Measurements from ENCODE around the gene BORA.

The BORA gene

GRCh38 chr13:72760189-72760588 is 32.5 kb downstream of the BORA start:
- ATAC-seq (ENCODE audit: insufficient read depth, low read depth) (no peak), DNase-seq (no peak)
- Histone ChIP-seq H3K27ac (ENCODE audit: low read length) (no peak overlapping the region), H3K36me3 (ENCODE audit: insufficient read depth, low read length) (peaks cover 92% of the 10 kb centered on the region), H3K27me3 (ENCODE audit: insufficient read depth, low read length, poor library complexity) (no peaks in the 10 kb centered on the region), H3K9me3 (ENCODE audit: insufficient read depth, low read length, severe bottlenecking) (no peaks in the 10 kb centered on the region), H3K4me2 (ENCODE audit: insufficient read depth, low read length) (no peak overlapping the region), H3K79me2 (ENCODE audit: insufficient read depth, low read length) (no peaks in the 10 kb centered on the region), H3K4me3 (ENCODE audit: low read depth in 1 of 2, low read length in 2 of 2) (no peak overlapping the region), H3K4me1 (ENCODE audit: insufficient read depth, low read length) (no peaks in the 10 kb centered on the region), H2AFZ (ENCODE audit: low read depth, low read length) (no peak overlapping the region), H3K9ac (ENCODE audit: low read depth, low read length) (no peak overlapping the region), H4K20me1 (ENCODE audit: insufficient read depth, low read length) (0 out of 2 replicates have a peak, but pooled peaks cover 3% of the 10 kb centered on the region)
- no peak for TF ChIP-seq CTCF (IDR thresholded peaks at IDR 0.05; ENCODE audit: borderline replicate concordance, extremely low read depth, low read length, poor library complexity, severe bottlenecking)
- TF ChIP-seq EZH2 (IDR thresholded peaks at IDR 0.05; ENCODE audit: borderline replicate concordance, low read depth, low read length, severe bottlenecking) = no peak

- no peak overlapping the region for H2AFZ ChIP-seq (ENCODE audit: low read depth, low read length)
- H3K9me3 ChIP-seq (ENCODE audit: insufficient read depth, low read length, severe bottlenecking) = no peaks in the 10 kb centered on the region
- no peaks in the 10 kb centered on the region for H3K27me3 ChIP-seq (ENCODE audit: insufficient read depth, low read length, poor library complexity)
- no peaks in the 10 kb centered on the region for H3K4me1 ChIP-seq (ENCODE audit: insufficient read depth, low read length)
- peaks cover 97% of the 10 kb centered on the region for H3K36me3 ChIP-seq (ENCODE audit: insufficient read depth, low read length)
- H3K4me2 ChIP-seq (ENCODE audit: insufficient read depth, low read length) = no peak overlapping the region
- no peak overlapping the region for H3K9ac ChIP-seq (ENCODE audit: low read depth, low read length)
- DNase-seq (no peak), ATAC-seq (ENCODE audit: insufficient read depth, low read depth) (no peak)
- TF ChIP-seq EZH2 (IDR thresholded peaks at IDR 0.05; ENCODE audit: borderline replicate concordance, low read depth, low read length, severe bottlenecking) (no peak), CTCF (IDR thresholded peaks at IDR 0.05; ENCODE audit: borderline replicate concordance, extremely low read depth, low read length, poor library complexity, severe bottlenecking) (no peak)
- H4K20me1 ChIP-seq (ENCODE audit: insufficient read depth, low read length) = no peaks in the 10 kb centered on the region
- no peak overlapping the region for H3K27ac ChIP-seq (ENCODE audit: low read length)
- no peaks in the 10 kb centered on the region for H3K79me2 ChIP-seq (ENCODE audit: insufficient read depth, low read length)
- no peak overlapping the region for H3K4me3 ChIP-seq (ENCODE audit: low read depth in 1 of 2, low read length in 2 of 2)
Measured at GRCh38 chr13:72763411-72763810, 35.7 kb downstream of the BORA start.

- H3K27ac ChIP-seq (ENCODE audit: low read length) = no peak overlapping the region
- H3K27me3 ChIP-seq (ENCODE audit: insufficient read depth, low read length, poor library complexity) = no peaks in the 10 kb centered on the region
- peaks cover 22% of the 10 kb centered on the region for H3K79me2 ChIP-seq (ENCODE audit: insufficient read depth, low read length)
- no peak overlapping the region for H3K9ac ChIP-seq (ENCODE audit: low read depth, low read length)
- peaks cover 94% of the 10 kb centered on the region for H3K36me3 ChIP-seq (ENCODE audit: insufficient read depth, low read length)
- H3K4me3 ChIP-seq (ENCODE audit: low read depth in 1 of 2, low read length in 2 of 2) = no peak overlapping the region
- no peak for TF ChIP-seq EZH2 (IDR thresholded peaks at IDR 0.05; ENCODE audit: borderline replicate concordance, low read depth, low read length, severe bottlenecking)
- no peak for TF ChIP-seq CTCF (IDR thresholded peaks at IDR 0.05; ENCODE audit: borderline replicate concordance, extremely low read depth, low read length, poor library complexity, severe bottlenecking)
- ATAC-seq (ENCODE audit: insufficient read depth, low read depth) = no peak
- H4K20me1 ChIP-seq (ENCODE audit: insufficient read depth, low read length) = peaks cover 3% of the 10 kb centered on the region; the same call in 1 of the 2 replicates
- no peak for DNase-seq
- H3K4me1 ChIP-seq (ENCODE audit: insufficient read depth, low read length) = peaks cover 3% of the 10 kb centered on the region
- no peak overlapping the region for H3K4me2 ChIP-seq (ENCODE audit: insufficient read depth, low read length)
- H2AFZ ChIP-seq (ENCODE audit: low read depth, low read length) = no peak overlapping the region
- no peaks in the 10 kb centered on the region for H3K9me3 ChIP-seq (ENCODE audit: insufficient read depth, low read length, severe bottlenecking)
Measured at GRCh38 chr13:72774019-72774418, 46.3 kb downstream of the BORA start.

All from DND-41 (cell line).